ENCODE measurements around the gene MROH2A. TPM values are rescaled to one million over a fixed set of nuclear protein-coding genes. Genes with fewer than 3 reads are reported as not detected.
A peak's percentile ranks its signal among the peaks of the same experiment; 100 is the strongest.
"Not testable (repeated sequence)": the region's sequence is repeated elsewhere in the genome, so short reads cannot be mapped to it uniquely, and the experiment has no call there.

The MROH2A gene
- total RNA-seq, 2 experiments from 2014 or later = not detected

GRCh38 chr2:233867993-233868532 is 89.9 kb downstream of the MROH2A start, which contains the start of gene MSL3B:
Gene MSL3B, minus strand, starts transcription at chr2:233868386.
- Mint-ChIP-seq H3K9me3 (peaks cover 11% of the 10 kb centered on the region), H3K36me3 (ENCODE audit: low read depth) (peaks cover 14% of the 10 kb centered on the region), H3K27me3 (peaks cover 23% of the 10 kb centered on the region), H3K4me1 (ENCODE audit: low read depth) (peaks cover 13% of the 10 kb centered on the region), H3K4me3 (peak within 1 kb of the TSS; percentile 92), H3K27ac (peak within 1 kb of the TSS; percentile 82)
- TF ChIP-seq, protein P1, sequence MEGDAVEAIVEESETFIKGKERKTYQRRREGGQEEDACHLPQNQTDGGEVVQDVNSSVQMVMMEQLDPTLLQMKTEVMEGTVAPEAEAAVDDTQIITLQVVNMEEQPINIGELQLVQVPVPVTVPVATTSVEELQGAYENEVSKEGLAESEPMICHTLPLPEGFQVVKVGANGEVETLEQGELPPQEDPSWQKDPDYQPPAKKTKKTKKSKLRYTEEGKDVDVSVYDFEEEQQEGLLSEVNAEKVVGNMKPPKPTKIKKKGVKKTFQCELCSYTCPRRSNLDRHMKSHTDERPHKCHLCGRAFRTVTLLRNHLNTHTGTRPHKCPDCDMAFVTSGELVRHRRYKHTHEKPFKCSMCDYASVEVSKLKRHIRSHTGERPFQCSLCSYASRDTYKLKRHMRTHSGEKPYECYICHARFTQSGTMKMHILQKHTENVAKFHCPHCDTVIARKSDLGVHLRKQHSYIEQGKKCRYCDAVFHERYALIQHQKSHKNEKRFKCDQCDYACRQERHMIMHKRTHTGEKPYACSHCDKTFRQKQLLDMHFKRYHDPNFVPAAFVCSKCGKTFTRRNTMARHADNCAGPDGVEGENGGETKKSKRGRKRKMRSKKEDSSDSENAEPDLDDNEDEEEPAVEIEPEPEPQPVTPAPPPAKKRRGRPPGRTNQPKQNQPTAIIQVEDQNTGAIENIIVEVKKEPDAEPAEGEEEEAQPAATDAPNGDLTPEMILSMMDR (IDR thresholded peaks at IDR 0.05) = no peak
- Histone ChIP-seq H3K4me3 (ENCODE audit: low read length) (peak within 1 kb of the TSS; percentile 74), H3K27me3 (ENCODE audit: control insufficient read depth in 1 of 2, insufficient read depth in 2 of 2, low read length in 2 of 2) (peaks cover 0 to 10% of the 10 kb centered on the region in 2 experiments), H3K4me1 (ENCODE audit: insufficient read depth, low read length) (peaks cover 6% of the 10 kb centered on the region), H3K9me3 (ENCODE audit: control insufficient read depth in 1 of 2, insufficient read depth in 1 of 2, low read length in 2 of 2) (peaks cover 8 to 22% of the 10 kb centered on the region in 2 experiments), H3K36me3 (ENCODE audit: insufficient read depth, low read length) (no peaks in the 10 kb centered on the region), H3K27ac (ENCODE audit: low read depth in 1 of 2, low read length in 2 of 2) (peak within 1 kb of the TSS in 1 of 2 donors; percentile 17)
- intact Hi-C loops (cut with DNase I, micrococcal nuclease) = loop anchor here (2.0 to 5.0 kb wide), 2 partner anchors 13 to 1171 kb away; partner anchors contain the start of genes GIGYF2 (in 1 of the 2) and HJURP (in 1 of the 2)
- ChIA-PET POLR2A (interaction anchor here (1.3 kb wide), 1 partner anchor 13 kb away, joined by 5 read pairs; the partner anchor contains the start of gene HJURP), CTCF (interaction anchor here (1.3 kb wide), 1 partner anchor 10 kb away, joined by 4 read pairs; no protein-coding TSS in a partner anchor)
- ATAC-seq (ENCODE audit: poor library complexity) (peak; percentile 94), DNase-seq (peak; percentile 27 to 89 (median 55))

- CTCF ChIA-PET = interaction anchor here (1.0 kb wide), 1 partner anchor 13 kb away, joined by 3 read pairs; no protein-coding TSS in a partner anchor
- TF ChIP-seq, protein P1 (IDR thresholded peaks at IDR 0.05) = no peak
- peaks cover 13% of the 10 kb centered on the region for H3K4me1 Mint-ChIP-seq (ENCODE audit: low read depth)
- intact Hi-C loops (cut with DNase I, micrococcal nuclease) = no loop called here
- peaks cover 14% of the 10 kb centered on the region for H3K36me3 Mint-ChIP-seq (ENCODE audit: low read depth)
- H3K27ac Mint-ChIP-seq = no peak overlapping the region
- H3K27me3 Mint-ChIP-seq = peaks cover 51% of the 10 kb centered on the region
- Histone ChIP-seq H3K27me3 (ENCODE audit: control insufficient read depth in 1 of 2, insufficient read depth in 2 of 2, low read length in 2 of 2) (peaks cover 5 to 20% of the 10 kb centered on the region in 2 experiments), H3K36me3 (ENCODE audit: insufficient read depth, low read length) (no peaks in the 10 kb centered on the region), H3K4me3 (ENCODE audit: low read length) (no peak overlapping the region), H3K9me3 (ENCODE audit: control insufficient read depth in 1 of 2, insufficient read depth in 1 of 2, low read length in 2 of 2) (peaks cover 5 to 15% of the 10 kb centered on the region in 2 experiments), H3K4me1 (ENCODE audit: insufficient read depth, low read length) (peaks cover 6% of the 10 kb centered on the region), H3K27ac (ENCODE audit: low read depth in 1 of 2, low read length in 2 of 2) (no peak overlapping the region)
- ATAC-seq (ENCODE audit: poor library complexity) (no peak), DNase-seq (no peak)
- peaks cover 13% of the 10 kb centered on the region for H3K9me3 Mint-ChIP-seq
- peak overlapping the region; percentile 1 for H3K4me3 Mint-ChIP-seq
- POLR2A ChIA-PET = interaction anchor here (0.7 kb wide), 1 partner anchor 673 kb away, joined by 3 read pairs; no protein-coding TSS in a partner anchor
Measured at GRCh38 chr2:233871432-233871831, 93.3 kb downstream of the MROH2A start.

GRCh38 chr2:233872125-233872524 is 94.0 kb downstream of the MROH2A start:
- peaks cover 13% of the 10 kb centered on the region for H3K4me1 Mint-ChIP-seq (ENCODE audit: low read depth)
- H3K27me3 Mint-ChIP-seq = peaks cover 54% of the 10 kb centered on the region
- H3K27me3 ChIP-seq (ENCODE audit: control insufficient read depth in 1 of 2, insufficient read depth in 2 of 2, low read length in 2 of 2) = peaks cover 5 to 22% of the 10 kb centered on the region in 2 experiments
- CTCF ChIA-PET = interaction anchor here (1.0 kb wide), 1 partner anchor 14 kb away, joined by 3 read pairs; no protein-coding TSS in a partner anchor
- H3K36me3 ChIP-seq (ENCODE audit: insufficient read depth, low read length); DNase-seq; H3K4me3 Mint-ChIP-seq; H3K27ac Mint-ChIP-seq; POLR2A ChIA-PET; intact Hi-C loops (cut with DNase I, micrococcal nuclease); H3K27ac ChIP-seq (ENCODE audit: low read depth in 1 of 2, low read length in 2 of 2); H3K4me3 ChIP-seq (ENCODE audit: low read length); H3K9me3 ChIP-seq (ENCODE audit: control insufficient read depth in 1 of 2, insufficient read depth in 1 of 2, low read length in 2 of 2); H3K4me1 ChIP-seq (ENCODE audit: insufficient read depth, low read length); ATAC-seq (ENCODE audit: poor library complexity): not testable (repeated sequence)
- H3K36me3 Mint-ChIP-seq (ENCODE audit: low read depth) = peaks cover 14% of the 10 kb centered on the region
- peaks cover 13% of the 10 kb centered on the region for H3K9me3 Mint-ChIP-seq

Data from CD4-positive, alpha-beta T cell (primary cell).